Epithelial cell of prostate (primary cell): ENCODE measurements around the gene C14orf180.

ENCODE experiments used
- DNase-seq: peaks from one replicate; pipeline ENCODE4 v3.0.0-alpha.2; 2011; ENCODE audit warnings: low read depth, low spot score
- H3K27ac ChIP-seq: fragments of 450-650 bp; 2 replicates; pipeline ENCODE4 v1.5.1; 2017; ENCODE audit warnings: mild to moderate bottlenecking

C14orf180 gene

GRCh38 chr14:104638927-104639450 lies 59.4 kb downstream of the C14orf180 start:
- no peak overlapping the region for H3K27ac ChIP-seq
- DNase-seq, result no peak

GRCh38 chr14:104639471-104639870 lies 59.9 kb downstream of the C14orf180 start:
- no peak overlapping the region for H3K27ac ChIP-seq
- DNase-seq, result no peak
